HT-29 (cell line): ENCODE data around the gene NUTF2. TPM values are rescaled to one million over a fixed set of nuclear protein-coding genes. Genes with fewer than 3 reads are reported as not detected.
"Not testable (repeated sequence)": the region's sequence is repeated elsewhere in the genome, so short reads cannot be mapped to it uniquely, and the experiment has no call there.

Experiments
- DNase-seq: peaks from one replicate; pipeline ENCODE4 v3.0.0-alpha.2; 2015; ENCODE audit warnings: low spot score
- total RNA-seq: library from RNA; depleted of rRNA; stranded (reverse); fragments of >200 nt; shearing (Covaris generic); gene quantifications from 2 replicates; pipeline ENCODE4 v1.2.3, GENCODE V29; 2014

Gene NUTF2
- total RNA-seq, 1 experiment from 2014 or later = 183 TPM

- peak; percentile 53 for DNase-seq
Measured at GRCh38 chr16:67883146-67883871, 36.6 kb downstream of the NUTF2 start.

GRCh38 chr16:67883872-67884261 lies 37.1 kb downstream of the NUTF2 start:
- peak; percentile 77 for DNase-seq

DNA sequence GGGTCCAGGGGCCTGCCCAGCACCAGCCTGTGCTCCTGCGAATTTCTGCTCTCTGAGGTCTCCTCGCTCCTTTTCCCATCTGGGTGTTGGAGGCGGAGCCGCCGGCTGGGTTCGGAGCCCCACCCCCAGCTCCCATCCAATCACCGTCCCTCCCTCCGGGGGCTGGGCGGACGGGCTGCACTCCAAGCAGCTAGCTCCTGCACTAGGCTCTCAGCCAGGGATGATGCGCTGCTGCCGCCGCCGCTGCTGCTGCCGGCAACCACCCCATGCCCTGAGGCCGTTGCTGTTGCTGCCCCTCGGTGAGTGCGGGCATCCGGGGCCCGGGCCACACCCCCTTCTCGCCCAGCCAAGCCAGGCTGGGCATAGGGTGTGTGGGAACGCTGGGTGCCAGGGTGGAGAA lies 38.0 kb downstream of the NUTF2 start, which contains the start of gene NRN1L:
Gene NRN1L, plus strand, starts transcription at position 202 of the 400 bp plus-strand sequence. Its CDS starts 19 bp downstream, at position 221.
- DNase-seq = no peak

- no peak for DNase-seq
Measured at GRCh38 chr16:67885545-67885944, 38.8 kb downstream of the NUTF2 start.

- DNase-seq = no peak
Measured at GRCh38 chr16:67885976-67886375, 39.2 kb downstream of the NUTF2 start.

DNA sequence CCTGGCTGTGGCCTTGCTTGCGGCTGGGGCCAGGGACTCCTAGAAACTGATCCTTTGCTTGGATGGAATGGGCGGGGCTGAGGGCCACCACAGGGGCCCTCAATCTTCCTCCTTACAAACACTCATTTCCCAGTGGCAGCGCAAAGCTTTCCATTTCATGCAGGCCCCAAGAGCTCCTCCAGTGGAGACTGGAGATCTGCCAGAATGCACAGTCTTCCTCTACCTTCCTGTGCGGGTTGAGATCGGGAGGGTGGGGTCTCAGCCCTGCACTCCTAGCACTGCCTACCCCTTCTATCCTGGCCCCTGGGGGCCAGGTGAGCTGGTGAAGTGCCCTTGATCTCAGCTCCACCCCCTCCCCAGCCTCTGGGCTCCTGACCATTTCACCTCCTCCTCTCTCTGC lies 39.7 kb downstream of the NUTF2 start:
- no peak for DNase-seq

- DNase-seq = no peak
Measured at GRCh38 chr16:67888331-67888730, 41.6 kb downstream of the NUTF2 start.

DNA sequence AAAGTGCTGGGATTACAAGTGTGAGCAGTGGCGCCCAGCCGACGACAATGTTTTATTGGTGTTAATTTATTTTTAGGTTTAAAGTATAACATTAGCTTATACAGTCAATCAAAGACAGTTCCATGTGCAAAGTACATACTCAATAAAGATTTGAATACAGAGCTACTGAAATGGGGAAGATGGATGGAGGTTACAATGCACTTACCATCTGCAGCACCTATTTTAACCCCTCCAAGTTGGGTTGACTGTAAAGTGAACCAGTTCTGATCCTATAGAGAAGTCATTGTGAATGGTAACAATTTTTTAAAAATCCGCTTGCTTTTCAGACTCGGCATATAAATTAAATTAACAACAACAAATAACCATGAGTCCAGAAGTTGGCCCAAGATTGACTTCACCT lies 45.6 kb downstream of the NUTF2 start:
- DNase-seq = no peak

DNA sequence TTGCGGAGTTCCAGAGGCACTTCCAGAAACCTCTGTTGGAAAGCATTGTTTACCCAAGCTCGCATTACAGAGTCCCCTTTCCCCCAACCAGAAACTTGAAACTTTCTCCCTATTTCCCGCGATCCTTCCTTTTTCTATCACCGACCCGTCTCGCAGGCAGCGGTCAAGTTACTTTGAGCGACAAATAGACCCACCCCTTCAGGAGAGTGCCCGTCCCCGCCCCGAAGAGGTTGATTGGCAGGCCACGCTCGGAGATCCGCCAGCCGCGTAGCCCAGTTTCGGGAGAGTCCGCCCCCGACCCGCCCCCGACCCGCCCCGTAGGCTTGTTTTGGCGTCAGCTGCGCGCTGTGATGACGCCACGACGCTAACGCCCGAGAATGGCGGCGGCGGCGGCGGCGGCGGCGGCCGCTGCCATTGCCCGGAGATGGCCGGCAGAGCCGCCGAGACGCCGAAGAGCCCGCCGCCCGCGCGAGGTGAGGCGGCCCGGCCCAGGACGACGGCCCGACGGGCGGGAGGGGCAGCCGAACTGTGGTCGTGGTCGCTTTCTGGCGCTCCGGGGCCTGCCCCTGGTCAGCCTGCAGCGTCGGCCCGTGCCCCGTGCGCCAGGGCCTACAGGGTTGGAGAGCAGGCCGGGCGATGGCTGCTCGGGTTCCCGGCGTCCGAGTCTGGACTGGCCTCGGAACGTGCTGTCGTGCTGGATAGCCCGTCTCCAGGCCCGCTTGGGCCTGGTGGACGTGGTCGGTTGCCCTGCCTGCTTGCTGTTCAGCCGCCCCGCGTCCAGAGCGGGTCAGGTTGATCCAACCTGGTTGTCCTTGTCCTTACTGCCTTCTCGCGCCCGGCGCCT lies 46.4 kb downstream of the NUTF2 start, which contains the start of gene PSKH1:
Gene PSKH1, plus strand, starts transcription at position 356 of the 844 bp plus-strand sequence. CDS start 15,496 bp downstream, outside the sequence.
- peak; percentile 92 for DNase-seq

- DNase-seq = no peak
Measured at GRCh38 chr16:67893743-67894399, 47.1 kb downstream of the NUTF2 start.

DNA sequence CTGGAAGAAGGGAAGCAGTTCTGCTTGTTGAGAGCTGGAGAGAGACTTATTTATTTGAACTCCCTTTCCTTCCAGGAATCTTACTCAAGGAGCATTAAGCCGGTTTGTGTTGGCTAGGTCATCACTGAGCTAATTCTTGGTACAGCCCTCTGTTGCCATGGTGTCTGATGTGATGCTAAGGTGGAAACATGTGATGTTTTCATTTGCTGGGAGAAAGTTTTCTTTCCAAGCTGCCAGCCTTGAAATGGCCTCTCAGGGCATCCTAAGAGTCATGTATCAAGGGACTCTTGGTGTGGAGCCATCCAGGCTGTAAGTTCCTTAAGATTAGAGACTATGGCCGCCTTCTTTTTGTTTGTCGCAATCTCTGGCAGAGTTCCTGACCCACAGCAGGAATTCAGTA lies 50.5 kb downstream of the NUTF2 start:
- DNase-seq = no peak

DNA sequence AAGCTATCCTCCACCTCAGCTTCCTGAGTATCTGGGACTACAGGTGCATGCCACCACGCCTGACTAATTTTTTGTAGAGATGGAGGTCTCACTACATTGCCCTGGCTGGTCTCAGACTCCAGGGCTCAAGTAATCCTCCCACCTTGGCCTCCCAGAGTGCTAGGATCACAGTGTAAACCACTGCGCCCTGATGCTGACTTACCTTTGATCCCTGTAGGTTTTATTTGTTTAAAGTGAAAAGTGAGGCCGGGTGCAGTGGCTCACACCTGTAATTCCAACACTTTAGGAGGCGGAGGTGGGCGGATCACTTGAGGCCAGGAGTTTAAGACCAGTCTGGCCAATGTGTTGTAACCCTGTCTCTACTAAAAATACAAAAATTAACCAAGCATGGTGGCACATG lies 55.0 kb downstream of the NUTF2 start:
- no peak for DNase-seq

DNA sequence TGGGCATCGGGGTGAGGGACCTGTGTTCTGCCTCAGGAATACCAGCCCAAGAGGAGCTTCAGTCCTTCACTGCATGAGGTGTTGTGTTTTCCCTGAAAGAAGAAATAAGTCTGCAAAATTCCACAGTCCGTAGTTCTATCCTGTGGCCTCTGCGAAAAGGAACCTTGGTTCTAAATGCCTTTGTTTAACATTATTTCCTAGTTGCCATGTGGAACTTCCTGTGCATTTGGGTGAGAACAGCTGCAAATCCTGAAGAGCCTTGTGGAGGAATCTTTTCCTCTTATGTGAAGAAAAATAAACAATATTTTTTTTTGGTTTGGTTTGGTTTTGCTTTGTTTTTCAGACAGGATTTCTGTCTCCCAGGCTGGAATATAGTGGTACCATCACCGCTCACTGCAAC lies 56.1 kb downstream of the NUTF2 start:
- no peak for DNase-seq

GRCh38 chr16:67907397-67908180 lies 60.9 kb downstream of the NUTF2 start:
- DNase-seq = no peak

- DNase-seq = no peak
Measured at GRCh38 chr16:67909056-67909742, 62.5 kb downstream of the NUTF2 start.

- DNase-seq = no peak
Measured at GRCh38 chr16:67910158-67910557, 63.4 kb downstream of the NUTF2 start.

DNA sequence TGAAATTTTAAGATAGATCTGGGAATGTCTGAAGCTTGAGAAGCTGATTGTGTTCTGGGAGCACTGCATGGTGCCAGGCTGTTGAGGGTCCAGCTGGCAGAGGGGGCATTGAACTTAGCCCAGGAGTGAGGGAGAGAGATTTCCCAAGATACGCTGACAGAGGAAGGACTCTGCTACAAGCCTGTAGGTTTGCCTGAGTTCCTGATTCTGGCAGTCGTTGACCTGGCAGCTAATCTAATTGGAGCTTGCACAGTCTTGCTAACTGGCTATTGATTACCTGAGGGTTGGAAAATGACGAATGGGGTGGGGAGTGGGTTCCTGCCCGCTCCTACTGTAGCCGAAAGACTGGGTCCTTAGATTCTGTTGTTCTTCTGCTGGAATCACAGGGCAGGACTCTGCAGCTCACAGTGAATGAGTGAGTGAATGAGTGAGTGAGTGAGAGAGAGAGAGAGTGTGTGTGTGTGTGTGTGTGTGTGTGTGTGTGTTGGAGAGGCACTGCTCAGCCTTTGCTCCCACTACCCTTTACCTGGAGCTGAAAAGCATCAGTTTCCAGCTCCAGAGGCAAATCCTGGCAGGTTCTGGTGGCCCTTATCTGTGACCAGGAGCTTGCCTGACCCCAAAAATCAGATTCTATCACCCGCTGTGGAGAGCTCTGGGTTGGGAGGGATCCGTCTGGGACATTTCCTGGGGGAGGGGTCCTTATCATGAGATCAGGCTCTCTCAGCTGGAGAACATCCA lies 68.2 kb downstream of the NUTF2 start:
- no peak for DNase-seq

DNA sequence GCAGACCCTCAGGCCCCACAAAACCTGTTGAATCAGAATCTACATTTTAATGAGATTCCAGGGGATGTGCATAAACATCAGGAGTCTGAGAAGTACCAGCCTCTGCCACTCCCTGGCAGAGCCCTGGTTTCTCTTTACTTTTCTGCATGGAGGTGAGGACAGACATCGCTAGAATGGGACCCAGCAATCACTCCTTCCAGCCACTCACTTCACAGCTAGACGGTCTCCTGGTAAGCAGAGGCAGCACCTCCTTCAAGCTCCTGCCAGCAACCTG lies 68.7 kb downstream of the NUTF2 start:
- DNase-seq = not testable (repeated sequence)

- DNase-seq = no peak
Measured at GRCh38 chr16:67915831-67916723, 69.3 kb downstream of the NUTF2 start.
